Prostate gland (tissue), 2 donors: ENCODE measurements around the gene CFAP45. TPM values are rescaled to one million over a fixed set of nuclear protein-coding genes. Genes with fewer than 3 reads are reported as not detected.

Source experiments
- DNase-seq: peaks from one replicate; pipeline ENCODE4 v3.0.0-alpha.2; 2019; ENCODE audit warnings: low spot score
- H3K27ac ChIP-seq, 2 donors: fragments of 200-600 bp; sonication (generic); 2 replicates each; pipeline ENCODE4 v1.5.1; 2017 to 2019
- H3K27me3 ChIP-seq: fragments of 200-600 bp; sonication (generic); replicated peaks from 2 replicates; pipeline ENCODE4 v1.5.1; 2019; ENCODE audit not compliant: insufficient read depth
- H3K36me3 ChIP-seq, 2 donors: fragments of 200-600 bp; sonication (generic); 1 replicate in 1 of 2; 2 replicates in 1 of 2; pipeline versions ENCODE4 v1.5.1 to v1.8.1; 2017 to 2019
- H3K4me1 ChIP-seq: fragments of 200-600 bp; sonication (generic); replicated peaks from 2 replicates; pipeline ENCODE4 v1.5.1; 2019
- H3K4me3 ChIP-seq, 2 donors: fragments of 200-600 bp; sonication (generic); 2 replicates each; pipeline ENCODE4 v1.5.1; 2017 to 2019
- H3K9me3 ChIP-seq: fragments of 200-600 bp; sonication (generic); 2 replicates; pipeline ENCODE4 v1.5.1; 2017
- CTCF ChIP-seq, 4 experiments: fragments of 200-600 bp in 2 of 4; fragments of 450-650 bp in 2 of 4; sonication (generic) in 2 of 4; IDR thresholded peaks; 1 replicate in 3 of 4; 2 replicates in 1 of 4; pipeline ENCODE4 v1.5.1; 2016 to 2019; ENCODE audit warnings: antibody characterized with exemption in 4 of 4, mild to moderate bottlenecking in 2 of 4, moderate library complexity in 2 of 4
- POLR2A ChIP-seq: fragments of 450-650 bp; IDR thresholded peaks from one replicate; pipeline ENCODE4 v1.6.1; 2016; ENCODE audit warnings: antibody characterized with exemption, mild to moderate bottlenecking
- POLR2AphosphoS5 ChIP-seq: sonication (generic); formaldehyde crosslinking; IDR thresholded peaks from one replicate; pipeline ENCODE4 v1.6.1; 2017; ENCODE audit warnings: antibody characterized with exemption
- WGBS: methylation state at CpG from one replicate; pipeline ENCODE4 v1.1.5; 2018; 5-methylcytosine and 5-hydroxymethylcytosine counted together
- intact Hi-C: fragments of 100-400 bp; cut with DNase I; formaldehyde crosslinking; loops from one replicate; pipeline ENCODE4 v1.14.2; 2022
- total RNA-seq, 2 donors: library from RNA; depleted of rRNA; stranded (reverse); fragments of >200 nt; gene quantifications; one replicate each; pipeline ENCODE4 v1.1.0, GENCODE V29; 2016

CFAP45 gene
- total RNA-seq, 2 donors from 2014 or later = 2.6 TPM; not detected in 1

DNA sequence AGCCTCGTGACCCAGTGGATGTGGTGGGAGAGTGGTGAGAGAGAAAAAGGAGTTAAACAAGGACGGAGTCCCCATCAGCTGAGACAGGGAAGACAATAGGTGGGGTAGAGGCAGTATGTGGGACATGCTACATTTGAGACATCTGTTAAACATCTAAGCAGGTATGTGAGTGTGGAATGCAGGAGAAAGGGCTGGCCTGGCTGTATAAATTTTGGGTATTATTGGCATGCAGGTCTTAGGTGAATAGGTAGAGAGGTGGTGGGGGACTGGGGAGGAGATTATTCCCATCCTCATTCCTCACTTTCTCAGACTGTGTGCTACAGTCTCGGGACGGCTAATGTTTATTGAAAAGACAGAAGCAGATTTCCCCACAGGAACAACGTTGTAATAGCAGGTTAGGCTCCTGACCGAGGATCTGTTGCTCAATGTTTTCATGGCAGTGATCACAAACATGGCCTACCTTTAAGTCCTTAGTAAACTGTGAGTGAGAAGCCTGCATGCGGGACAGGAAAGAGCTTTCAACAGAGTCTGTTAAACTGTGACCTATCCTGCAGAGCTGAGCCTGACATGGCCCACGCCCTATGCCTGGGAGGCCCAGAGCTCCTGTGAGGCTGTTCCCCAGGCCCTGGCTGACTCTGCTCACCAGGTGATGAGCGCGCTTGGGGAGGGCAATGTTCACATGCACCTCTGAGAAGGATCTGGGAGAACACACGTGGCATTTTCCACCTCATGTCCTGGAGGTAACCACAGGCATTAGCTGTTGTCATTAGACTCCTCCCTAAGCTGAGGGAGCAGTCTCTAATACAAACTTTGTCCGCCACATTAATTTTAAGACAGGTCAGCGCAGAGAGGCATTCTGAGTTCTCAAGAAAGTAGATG lies 54.0 kb downstream of the CFAP45 start:
- 85% methylated on average over 13 of the region's 13 CpGs for WGBS
- Histone ChIP-seq H3K9me3 (no peaks in the 10 kb centered on the region), H3K27me3 (no peaks in the 10 kb centered on the region), H3K4me3 (no peak overlapping the region), H3K36me3 (no peaks in the 10 kb centered on the region), H3K27ac (no peak overlapping the region), H3K4me1 (no peaks in the 10 kb centered on the region)
- no peak for TF ChIP-seq POLR2A
- no peak for TF ChIP-seq POLR2AphosphoS5
- no peak for DNase-seq
- intact Hi-C loops = no loop called here

DNA sequence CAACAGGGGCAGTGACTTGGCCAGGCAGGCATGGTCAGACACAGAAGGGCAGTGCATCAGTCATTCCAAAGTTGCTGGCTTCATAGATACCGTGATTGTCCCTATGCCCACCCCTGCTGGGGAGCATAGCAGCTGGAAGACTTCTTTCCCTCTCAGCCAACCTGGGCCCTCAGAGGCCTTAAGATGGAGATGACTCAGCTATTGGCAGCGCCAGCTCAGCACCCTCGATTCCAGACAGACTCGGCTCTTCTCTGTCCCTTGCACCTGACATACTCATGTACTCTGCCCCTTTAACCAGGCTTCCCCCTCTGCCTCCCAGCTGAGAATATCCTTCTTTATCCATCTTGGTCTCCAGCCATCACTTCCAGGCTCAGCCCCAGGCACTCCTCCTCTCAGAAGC lies 56.5 kb downstream of the CFAP45 start:
- no peaks in the 10 kb centered on the region for H3K27me3 ChIP-seq
- no peaks in the 10 kb centered on the region for H3K36me3 ChIP-seq
- intact Hi-C loops = no loop called here
- no peak for TF ChIP-seq POLR2A
- no peak for TF ChIP-seq CTCF (IDR thresholded peaks at IDR 0.05)
- TF ChIP-seq POLR2AphosphoS5 = no peak
- H3K27ac ChIP-seq = no peak overlapping the region
- H3K9me3 ChIP-seq = no peaks in the 10 kb centered on the region
- no peak for DNase-seq
- no peak overlapping the region for H3K4me3 ChIP-seq
- 87% methylated on average over 4 of the region's 4 CpGs for WGBS
- no peaks in the 10 kb centered on the region for H3K4me1 ChIP-seq

GRCh38 chr1:159841749-159842148 lies 58.2 kb downstream of the CFAP45 start:
- Histone ChIP-seq H3K36me3 (no peaks in the 10 kb centered on the region), H3K27ac (no peak overlapping the region), H3K4me1 (no peaks in the 10 kb centered on the region), H3K27me3 (no peaks in the 10 kb centered on the region), H3K4me3 (no peak overlapping the region), H3K9me3 (no peaks in the 10 kb centered on the region)
- intact Hi-C loops = no loop called here
- 89% methylated on average over 2 of the region's 2 CpGs for WGBS
- no peak for TF ChIP-seq POLR2A
- no peak for DNase-seq

DNA sequence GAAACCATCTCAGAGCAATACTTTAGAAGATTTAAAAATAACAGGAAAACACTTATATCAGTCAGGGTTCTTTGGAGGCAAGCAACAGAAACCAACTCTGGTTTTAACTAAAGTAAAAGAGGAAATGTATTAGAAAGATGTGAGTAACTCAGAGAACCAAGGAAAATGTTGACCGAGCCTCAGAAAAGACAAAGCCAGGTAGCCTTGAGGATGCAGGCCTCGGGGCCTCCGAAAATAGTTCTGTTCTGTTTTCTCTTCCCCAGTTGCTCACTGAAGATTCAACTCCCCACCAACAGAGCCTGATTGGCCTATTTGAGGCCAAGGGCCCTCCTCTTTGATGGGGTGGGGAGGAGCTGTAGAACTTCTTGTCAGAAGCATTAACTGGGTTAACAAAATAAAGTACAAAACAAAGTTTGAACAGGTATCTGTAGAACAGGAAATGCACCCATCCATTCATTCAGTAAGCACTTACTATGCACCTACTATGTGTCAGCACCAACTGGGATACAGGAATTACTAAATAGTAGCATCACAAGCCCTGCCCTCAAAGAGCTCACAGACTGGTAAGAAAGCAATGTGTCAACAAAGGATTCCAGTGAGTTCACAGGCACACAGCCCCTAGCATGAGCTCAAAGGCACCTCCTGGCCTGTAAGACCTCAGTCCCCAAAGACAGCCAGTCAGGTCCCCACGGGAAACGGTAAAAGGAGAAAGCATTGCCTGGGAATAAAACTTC lies 60.7 kb downstream of the CFAP45 start:
- intact Hi-C loops = no loop called here
- no peaks in the 10 kb centered on the region for H3K4me1 ChIP-seq
- 90% methylated on average over 5 of the region's 5 CpGs for WGBS
- no peak overlapping the region for H3K4me3 ChIP-seq
- TF ChIP-seq CTCF (IDR thresholded peaks at IDR 0.05) (no peak), POLR2AphosphoS5 (no peak), POLR2A (no peak)
- no peak for DNase-seq
- H3K27me3 ChIP-seq = no peaks in the 10 kb centered on the region
- no peaks in the 10 kb centered on the region for H3K9me3 ChIP-seq
- no peaks in the 10 kb centered on the region for H3K36me3 ChIP-seq
- no peak overlapping the region for H3K27ac ChIP-seq

DNA sequence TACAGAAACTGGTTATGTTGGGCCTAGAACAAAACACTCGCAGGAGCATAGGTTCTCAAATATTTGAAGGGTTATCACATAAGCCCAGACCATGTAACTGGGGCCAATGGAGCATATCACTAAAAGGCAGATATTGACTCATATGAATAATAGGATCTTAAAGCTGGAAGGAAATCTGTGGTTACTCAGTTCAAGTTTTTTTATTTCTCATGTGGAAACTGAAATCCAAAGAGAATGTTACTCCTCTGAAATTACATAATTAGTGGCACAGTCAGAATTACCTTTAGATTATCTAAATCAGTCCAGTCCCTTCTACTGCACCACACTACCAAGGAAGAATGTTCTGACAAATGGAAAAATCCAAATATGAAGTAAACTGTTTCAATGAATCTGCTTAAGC lies 61.2 kb downstream of the CFAP45 start:
- 100% methylated on average over 1 of the region's 1 CpG for WGBS
- TF ChIP-seq POLR2A (no peak), CTCF (IDR thresholded peaks at IDR 0.05) (no peak), POLR2AphosphoS5 (no peak)

More for the DNA sequence above, 61.2 kb downstream of the CFAP45 start:
- Histone ChIP-seq H3K4me3 (no peak overlapping the region), H3K36me3 (no peaks in the 10 kb centered on the region), H3K4me1 (no peaks in the 10 kb centered on the region), H3K27ac (no peak overlapping the region), H3K27me3 (no peaks in the 10 kb centered on the region), H3K9me3 (no peaks in the 10 kb centered on the region)
- intact Hi-C loops = no loop called here
- no peak for DNase-seq
